Sigmoid colon (tissue), 7 donors: ENCODE data around the gene EVC. TPM values are rescaled to one million over a fixed set of nuclear protein-coding genes. Genes with fewer than 3 reads are reported as not detected.
"Not testable (repeated sequence)": the region's sequence is repeated elsewhere in the genome, so short reads cannot be mapped to it uniquely, and the experiment has no call there.

Experiments
- DNase-seq: peaks from one replicate; pipeline ENCODE4 v3.0.0-alpha.2; 2019
- H3K27ac ChIP-seq, 4 donors: fragments of 200-600 bp; sonication (generic); one replicate each; pipeline ENCODE4 v1.5.1; 2016 to 2019; ENCODE audit warnings: mild to moderate bottlenecking in 1 of 4
- H3K27me3 ChIP-seq, 3 donors: fragments of 200-600 bp; sonication (generic); one replicate each; pipeline ENCODE4 v1.5.1; 2019; ENCODE audit warnings: mild to moderate bottlenecking in 1 of 3
- H3K36me3 ChIP-seq, 4 donors: fragments of 200-600 bp; sonication (generic); one replicate each; pipeline ENCODE4 v1.5.1; 2016 to 2019
- H3K4me1 ChIP-seq, 4 donors: fragments of 200-600 bp; sonication (generic); one replicate each; pipeline ENCODE4 v1.5.1; 2017 to 2019
- H3K4me3 ChIP-seq, 4 donors: fragments of 200-600 bp; sonication (generic); one replicate each; pipeline ENCODE4 v1.5.1; 2017 to 2019; ENCODE audit warnings: mild to moderate bottlenecking in 2 of 4, moderate library complexity in 1 of 4
- H3K9me3 ChIP-seq, 4 donors: fragments of 200-600 bp in 3 of 4; sonication (generic) in 3 of 4; one replicate each; pipeline versions ENCODE4 v1.5.1 to v1.6.1; 2013 to 2019
- CTCF ChIP-seq, 4 experiments: fragments of 450-650 bp in 3 of 4; fragments of 200-600 bp in 1 of 4; IDR thresholded peaks; one replicate each; pipeline ENCODE4 v1.5.1; 2016 to 2019; ENCODE audit warnings: antibody characterized with exemption in 4 of 4, mild to moderate bottlenecking in 3 of 4, moderate library complexity in 2 of 4
- EP300 ChIP-seq, 4 donors: sonication (generic); formaldehyde crosslinking; IDR thresholded peaks; one replicate each; pipeline ENCODE4 v1.6.1; 2017; ENCODE audit warnings: antibody characterized with exemption in 4 of 4
- POLR2A ChIP-seq, 2 donors: fragments of 450-650 bp; IDR thresholded peaks; one replicate each; pipeline ENCODE4 v1.6.1; 2016; ENCODE audit warnings: antibody characterized with exemption in 2 of 2, mild to moderate bottlenecking in 2 of 2, moderate library complexity in 2 of 2
- POLR2AphosphoS5 ChIP-seq, 4 donors: sonication (generic); formaldehyde crosslinking; IDR thresholded peaks; one replicate each; pipeline ENCODE4 v1.6.1; 2017; ENCODE audit warnings: antibody characterized with exemption in 4 of 4
- WGBS, 2 donors: extraction: QIAGEN DNeasy Blood & Tissue Kit; methylation state at CpG; one replicate each; pipeline ENCODE4 v1.1.7; 2013; 5-methylcytosine and 5-hydroxymethylcytosine counted together
- intact Hi-C: fragments of 100-400 bp; cut with DNase I; formaldehyde crosslinking; loops from one replicate; pipeline ENCODE4 v1.15.1; 2023
- polyA plus RNA-seq, 3 donors: library from polyadenylated mRNA; stranded (reverse); fragments of 200-250 nt; gene quantifications; one replicate each; pipeline ENCODE4 v1.2.3, GENCODE V29; 2013
- total RNA-seq, 4 donors: library from RNA; depleted of rRNA; stranded (reverse); fragments of >200 nt; gene quantifications; one replicate each; pipeline ENCODE4 v1.1.0, GENCODE V29; 2016
- donor health status: healthy with polysubstance abuse.
- donor health status: Bipolar disorder and iron deficiency.
- donor health status: healthy.

Gene EVC
- total and polyA plus RNA-seq, 7 donors: 0.46 to 35.2 (median 15.6) TPM

DNA sequence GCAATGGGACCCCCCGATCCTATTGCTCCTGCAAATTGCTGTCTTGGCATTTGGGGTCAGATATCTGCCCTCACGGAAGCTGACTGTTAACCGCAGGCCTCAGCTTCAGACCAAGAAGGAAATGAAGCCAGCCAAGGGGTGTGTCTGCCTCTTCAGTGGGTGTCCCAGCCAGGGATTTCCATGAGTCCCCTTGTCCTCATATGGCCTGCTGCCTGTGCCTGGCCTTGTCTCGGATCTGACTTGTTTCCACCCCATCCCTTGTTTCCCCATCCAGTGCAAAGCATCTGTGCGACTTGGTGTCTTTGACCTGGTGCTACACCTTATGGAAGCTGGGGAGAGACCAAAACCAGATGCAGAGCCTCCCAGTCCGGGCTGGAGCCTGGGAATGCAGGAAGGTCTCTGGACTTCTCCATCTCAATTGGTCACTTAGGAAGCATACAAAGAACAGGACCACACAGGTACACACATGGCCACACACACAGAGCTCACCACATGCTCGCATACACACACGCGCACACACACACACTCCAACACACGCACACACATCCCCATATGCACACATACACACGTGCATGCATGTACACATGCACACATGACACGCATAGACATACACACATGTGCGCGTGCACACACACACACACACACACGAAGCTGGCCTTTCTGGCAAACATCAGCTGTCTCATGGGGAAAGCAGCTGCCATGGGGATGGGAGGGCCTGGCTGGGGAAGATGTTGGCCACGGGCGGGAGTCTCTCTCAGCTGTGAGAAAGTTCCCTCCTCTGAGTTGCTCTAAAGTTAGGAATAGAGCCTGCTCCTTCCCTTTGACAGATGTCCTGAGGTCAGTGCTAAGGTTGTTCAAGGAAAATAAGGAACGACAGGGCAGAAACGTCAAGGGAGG is 116.4 kb downstream of the EVC start:
- H3K9me3 ChIP-seq: no peaks in the 10 kb centered on the region
- H3K27ac ChIP-seq: no peak overlapping the region
- H3K4me3 ChIP-seq: no peak overlapping the region
- intact Hi-C loops: no loop called here
- peaks cover 0 to 11% (median 0%) of the 10 kb centered on the region in 4 donors for H3K36me3 ChIP-seq
- 69 to 72% methylated on average over 19 of the region's 19 CpGs for WGBS, 2 donors
- no peak for DNase-seq
- TF ChIP-seq POLR2AphosphoS5 (IDR thresholded peaks at IDR 0.05) (peak in 1 of 4 donors; percentile 9), POLR2A (IDR thresholded peaks at IDR 0.05) (no peak), EP300 (IDR thresholded peaks at IDR 0.05) (no peak), CTCF (IDR thresholded peaks at IDR 0.05) (no peak)
- H3K27me3 ChIP-seq: no peaks in the 10 kb centered on the region
- no peaks in the 10 kb centered on the region for H3K4me1 ChIP-seq

DNA sequence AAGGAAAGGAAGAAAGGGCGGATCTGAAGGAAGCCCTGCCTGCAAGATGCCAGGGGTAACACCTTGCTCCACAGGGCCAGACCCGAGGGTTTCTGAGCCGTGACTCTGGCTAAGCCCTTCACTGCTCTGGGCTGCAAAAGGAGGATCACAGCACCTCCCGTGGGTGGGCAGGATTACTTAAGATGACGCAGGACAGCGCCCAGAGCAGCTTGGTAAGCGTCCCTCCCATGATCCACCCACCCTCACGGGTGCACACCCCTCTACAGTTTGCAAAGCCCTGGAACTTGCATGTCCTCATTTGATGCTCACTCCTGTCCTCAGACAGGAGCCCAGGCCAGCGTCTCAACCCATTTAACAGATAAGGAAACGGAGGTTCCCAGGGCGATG is 117.0 kb downstream of the EVC start:
- WGBS, 2 donors: 84 to 87% methylated on average over 11 of the region's 11 CpGs
- no peaks in the 10 kb centered on the region for H3K27me3 ChIP-seq
- intact Hi-C loops: no loop called here
- no peaks in the 10 kb centered on the region for H3K9me3 ChIP-seq
- no peak for DNase-seq
- H3K27ac ChIP-seq: no peak overlapping the region
- peaks cover 0 to 4% (median 0%) of the 10 kb centered on the region in 4 donors for H3K36me3 ChIP-seq
- H3K4me3 ChIP-seq: no peak overlapping the region
- H3K4me1 ChIP-seq: no peaks in the 10 kb centered on the region
- TF ChIP-seq POLR2AphosphoS5 (IDR thresholded peaks at IDR 0.05) (no peak), POLR2A (IDR thresholded peaks at IDR 0.05) (no peak), EP300 (IDR thresholded peaks at IDR 0.05) (no peak), CTCF (IDR thresholded peaks at IDR 0.05) (no peak)

- Histone ChIP-seq H3K9me3 (no peaks in the 10 kb centered on the region), H3K36me3 (no peaks in the 10 kb centered on the region), H3K27ac (no peak overlapping the region), H3K4me1 (peaks cover 0 to 15% (median 10%) of the 10 kb centered on the region in 4 donors), H3K27me3 (no peaks in the 10 kb centered on the region), H3K4me3 (no peak overlapping the region)
- 10 to 43% methylated on average over 3 of the region's 3 CpGs for WGBS, 2 donors
- intact Hi-C loops: no loop called here
- no peak for DNase-seq
- TF ChIP-seq POLR2A (IDR thresholded peaks at IDR 0.05) (no peak), CTCF (IDR thresholded peaks at IDR 0.05) (no peak), POLR2AphosphoS5 (IDR thresholded peaks at IDR 0.05) (no peak), EP300 (IDR thresholded peaks at IDR 0.05) (no peak)
Observed at GRCh38 chr4:5836943-5837342, 125.9 kb downstream of the EVC start.

DNA sequence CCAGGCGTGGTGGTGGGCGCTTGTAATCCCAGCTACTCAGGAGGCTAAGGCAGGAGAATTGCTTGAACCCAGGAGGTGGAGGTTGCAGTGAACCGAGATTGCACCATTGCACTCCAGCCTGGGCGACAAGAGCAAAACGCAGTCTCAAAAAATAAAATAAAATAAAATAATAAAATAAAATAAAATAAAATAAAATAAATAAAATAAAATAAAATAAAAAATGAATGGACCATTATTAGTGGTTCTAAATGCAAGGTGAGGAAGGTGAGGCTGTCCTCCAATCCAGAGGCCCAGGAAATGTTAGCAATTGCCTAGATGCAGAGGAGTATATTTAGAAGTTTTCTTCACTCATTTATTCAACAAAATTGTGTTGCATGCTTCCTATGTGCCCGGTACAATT is 126.5 kb downstream of the EVC start:
- H3K9me3 ChIP-seq, H3K27me3 ChIP-seq, intact Hi-C loops, DNase-seq, H3K36me3 ChIP-seq, H3K27ac ChIP-seq, H3K4me3 ChIP-seq: not testable (repeated sequence)
- 86 to 90% methylated on average over 6 of the region's 6 CpGs for WGBS, 2 donors
- H3K4me1 ChIP-seq: peaks cover 0 to 15% (median 10%) of the 10 kb centered on the region in 4 donors

- Histone ChIP-seq H3K9me3 (no peaks in the 10 kb centered on the region), H3K36me3 (no peaks in the 10 kb centered on the region), H3K4me3 (no peak overlapping the region), H3K27ac (peak overlapping the region; percentile 20 to 73 (median 50)), H3K4me1 (peaks cover 0 to 28% (median 16%) of the 10 kb centered on the region in 4 donors), H3K27me3 (no peaks in the 10 kb centered on the region)
- intact Hi-C loops: no loop called here
- 84 to 86% methylated on average over 13 of the region's 13 CpGs for WGBS, 2 donors
- no peak for DNase-seq
- no peak for TF ChIP-seq POLR2A (IDR thresholded peaks at IDR 0.05)
- TF ChIP-seq EP300 (IDR thresholded peaks at IDR 0.05): no peak
- TF ChIP-seq POLR2AphosphoS5 (IDR thresholded peaks at IDR 0.05): no peak
- no peak for TF ChIP-seq CTCF (IDR thresholded peaks at IDR 0.05)
Observed at GRCh38 chr4:5839332-5839731, 128.3 kb downstream of the EVC start.
